Astrocyte of the cerebellum (primary cell): ENCODE measurements around the gene NTSR2.

Source experiments
- DNase-seq: peaks from one replicate; pipeline ENCODE4 v3.0.0-alpha.2; 2011; ENCODE audit warnings: low read depth
- H3K4me3 ChIP-seq: 2 replicates; pipeline ENCODE4 v1.5.1; 2011; ENCODE audit warnings: mild to moderate bottlenecking, low read depth, low read length, moderate library complexity
- in situ Hi-C: cut with HindIII; loops from 2 replicates; pipeline ENCODE4 v1.10.0; 2017; ENCODE audit warnings: low sequenced_read_pairs
- TF ChIP-seq, protein P1 (sequence below): IDR thresholded peaks from 2 replicates; pipeline ENCODE4 v1.5.1; 2012; ENCODE audit warnings: low read length, low read depth, moderate library complexity, mild to moderate bottlenecking; ENCODE audit errors: missing control alignments

Gene NTSR2

DNA sequence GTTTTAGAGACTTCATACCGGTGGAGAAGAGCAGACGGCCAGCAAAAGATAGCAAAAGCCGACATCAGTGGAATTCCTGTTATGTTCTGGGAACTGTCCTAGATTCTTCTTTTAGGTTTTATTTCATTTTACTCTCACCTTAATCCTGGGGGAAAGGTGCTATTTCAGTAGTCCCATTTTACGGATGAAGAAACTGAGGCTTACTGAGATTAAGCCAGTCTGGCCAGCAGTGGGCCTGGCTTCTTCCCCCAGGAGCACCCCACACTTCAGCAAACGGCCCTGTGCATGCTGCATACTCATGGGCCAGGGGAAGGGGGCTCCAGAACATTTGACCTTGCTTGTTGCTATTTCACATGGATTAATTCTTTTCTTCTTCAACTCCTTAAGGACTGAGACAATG is 56.7 kb downstream of the NTSR2 start:
- no peak overlapping the region for H3K4me3 ChIP-seq
- TF ChIP-seq, protein P1, sequence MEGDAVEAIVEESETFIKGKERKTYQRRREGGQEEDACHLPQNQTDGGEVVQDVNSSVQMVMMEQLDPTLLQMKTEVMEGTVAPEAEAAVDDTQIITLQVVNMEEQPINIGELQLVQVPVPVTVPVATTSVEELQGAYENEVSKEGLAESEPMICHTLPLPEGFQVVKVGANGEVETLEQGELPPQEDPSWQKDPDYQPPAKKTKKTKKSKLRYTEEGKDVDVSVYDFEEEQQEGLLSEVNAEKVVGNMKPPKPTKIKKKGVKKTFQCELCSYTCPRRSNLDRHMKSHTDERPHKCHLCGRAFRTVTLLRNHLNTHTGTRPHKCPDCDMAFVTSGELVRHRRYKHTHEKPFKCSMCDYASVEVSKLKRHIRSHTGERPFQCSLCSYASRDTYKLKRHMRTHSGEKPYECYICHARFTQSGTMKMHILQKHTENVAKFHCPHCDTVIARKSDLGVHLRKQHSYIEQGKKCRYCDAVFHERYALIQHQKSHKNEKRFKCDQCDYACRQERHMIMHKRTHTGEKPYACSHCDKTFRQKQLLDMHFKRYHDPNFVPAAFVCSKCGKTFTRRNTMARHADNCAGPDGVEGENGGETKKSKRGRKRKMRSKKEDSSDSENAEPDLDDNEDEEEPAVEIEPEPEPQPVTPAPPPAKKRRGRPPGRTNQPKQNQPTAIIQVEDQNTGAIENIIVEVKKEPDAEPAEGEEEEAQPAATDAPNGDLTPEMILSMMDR: no peak
- DNase-seq: no peak
- in situ Hi-C loops: no loop called here

- no peak overlapping the region for H3K4me3 ChIP-seq
- no peak for DNase-seq
- TF ChIP-seq, protein P1: no peak
- in situ Hi-C loops: no loop called here
These were observed 57.3 kb downstream of the NTSR2 start for GRCh38 chr2:11612553-11613215.

- H3K4me3 ChIP-seq: no peak overlapping the region
- DNase-seq: no peak
- TF ChIP-seq, protein P1: no peak
- in situ Hi-C loops: no loop called here
These were observed 58.7 kb downstream of the NTSR2 start for GRCh38 chr2:11611251-11611650.

DNA sequence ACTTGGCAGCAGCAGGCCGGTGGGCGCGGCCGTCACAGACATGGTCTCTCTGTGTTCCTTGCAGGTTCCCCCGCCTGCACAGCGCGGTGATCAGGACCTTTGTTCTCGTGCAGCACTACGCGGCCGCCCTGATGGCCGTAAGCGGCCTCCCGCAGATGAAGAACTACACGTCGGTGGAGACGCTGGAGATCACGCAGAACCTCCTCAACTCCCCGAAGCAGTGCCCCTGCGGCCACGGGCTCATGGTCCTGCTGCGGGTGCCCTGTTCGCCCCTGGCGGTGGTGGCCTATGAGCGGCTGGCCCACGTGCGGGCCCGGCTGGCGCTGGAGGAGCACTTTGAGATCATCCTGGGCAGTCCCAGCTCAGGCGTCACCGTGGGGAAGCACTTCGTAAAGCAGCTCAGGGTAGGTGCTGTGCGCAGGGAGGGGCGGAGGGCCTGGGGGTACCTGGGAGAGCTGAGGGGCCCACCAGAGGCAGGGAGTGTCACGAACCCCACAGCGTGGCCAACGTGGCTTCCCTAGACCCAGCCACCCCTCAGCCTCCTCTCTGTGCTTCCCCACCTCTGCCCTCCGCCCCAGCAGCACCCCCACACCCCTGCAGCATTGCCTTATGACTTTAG is 59.3 kb downstream of the NTSR2 start:
- in situ Hi-C loops: no loop called here

More for the DNA sequence above, 59.3 kb downstream of the NTSR2 start:
- no peak for DNase-seq
- TF ChIP-seq, protein P1: no peak
- H3K4me3 ChIP-seq: no peak overlapping the region
